ENCODE data around the gene MYT1.

Gene MYT1

DNA sequence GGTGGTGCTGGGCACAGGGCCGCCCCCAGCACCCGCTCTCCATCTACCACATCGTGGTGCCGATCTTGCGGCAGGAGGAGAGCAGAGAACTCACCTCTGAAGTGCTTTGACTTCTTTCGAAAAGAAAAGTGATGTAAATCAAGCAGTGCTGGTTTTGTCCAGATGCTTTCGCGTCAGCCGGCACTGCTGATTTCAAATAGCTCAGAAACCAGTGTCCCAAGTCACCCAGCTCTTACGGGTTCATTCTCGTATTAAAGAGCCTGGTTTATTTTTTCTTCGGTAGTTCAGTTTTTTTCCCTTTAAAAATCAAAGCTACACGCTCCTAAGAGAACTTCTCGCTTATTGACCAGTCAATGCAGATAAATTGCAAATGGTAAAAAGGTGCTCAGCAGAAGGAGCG lies 32.1 kb downstream of the MYT1 start:
- DNase-seq, result no peak

DNA sequence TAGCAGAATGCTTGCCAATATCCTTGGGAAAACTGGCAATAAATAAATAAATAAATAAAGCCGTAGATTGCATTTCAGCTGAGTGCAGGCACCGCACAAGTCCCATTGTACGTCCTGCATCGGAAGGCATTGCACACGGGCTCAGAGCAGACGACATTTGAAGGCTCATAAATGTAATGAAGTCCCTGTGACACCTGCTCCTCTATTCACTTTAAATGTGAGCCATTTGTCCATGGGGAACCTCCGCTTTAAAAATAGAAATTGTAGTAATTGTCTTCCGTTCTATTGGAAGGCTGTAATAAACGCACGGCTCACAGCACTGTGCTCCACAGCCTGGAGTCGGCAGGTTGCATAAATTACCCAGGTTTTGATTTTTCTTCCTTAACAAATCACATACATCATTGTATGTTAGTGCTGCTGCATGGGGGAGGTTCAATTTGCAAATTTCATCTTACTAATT lies 32.6 kb downstream of the MYT1 start:
- DNase-seq, result no peak

DNA sequence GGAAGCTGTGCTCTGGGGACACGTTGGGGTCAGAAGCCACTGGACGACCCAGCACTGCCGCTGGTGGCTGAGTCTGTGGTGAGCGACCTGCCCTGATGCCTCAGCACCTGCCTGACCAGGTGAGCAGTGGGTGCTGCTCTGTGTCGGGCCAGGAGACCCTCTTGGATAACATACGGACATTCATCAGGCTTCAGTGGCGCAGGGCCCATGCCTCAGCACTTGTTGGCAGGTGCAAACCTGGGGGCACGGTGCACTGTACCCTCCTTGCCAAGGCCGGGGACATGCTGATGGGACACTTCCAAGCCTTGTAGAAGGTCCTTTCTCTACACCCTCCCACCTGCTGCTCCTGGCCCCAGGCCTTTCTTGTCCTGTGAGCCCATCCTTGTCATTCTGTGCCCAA lies 34.1 kb downstream of the MYT1 start:
- DNase-seq, result no peak

DNA sequence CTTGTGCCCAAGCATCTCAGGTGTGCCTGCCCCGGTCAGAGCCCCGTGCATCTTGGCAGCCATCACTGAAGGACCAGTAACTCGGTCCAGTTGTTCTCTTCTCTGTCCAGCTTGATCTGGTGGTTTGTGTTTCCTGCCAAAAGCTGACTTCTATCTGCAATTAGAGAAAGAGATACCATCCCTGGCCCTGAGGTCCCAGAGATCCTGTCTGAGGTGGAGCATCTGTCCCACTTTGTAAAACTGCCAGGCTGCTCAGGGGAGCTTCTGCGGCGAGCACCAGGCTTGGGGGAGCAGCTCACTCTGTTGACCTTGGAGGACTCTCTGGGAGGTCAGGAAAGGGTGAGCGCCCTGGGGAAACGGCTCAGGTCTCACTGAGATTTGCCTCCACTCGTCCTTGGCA lies 35.1 kb downstream of the MYT1 start:
- no peak for DNase-seq

DNA sequence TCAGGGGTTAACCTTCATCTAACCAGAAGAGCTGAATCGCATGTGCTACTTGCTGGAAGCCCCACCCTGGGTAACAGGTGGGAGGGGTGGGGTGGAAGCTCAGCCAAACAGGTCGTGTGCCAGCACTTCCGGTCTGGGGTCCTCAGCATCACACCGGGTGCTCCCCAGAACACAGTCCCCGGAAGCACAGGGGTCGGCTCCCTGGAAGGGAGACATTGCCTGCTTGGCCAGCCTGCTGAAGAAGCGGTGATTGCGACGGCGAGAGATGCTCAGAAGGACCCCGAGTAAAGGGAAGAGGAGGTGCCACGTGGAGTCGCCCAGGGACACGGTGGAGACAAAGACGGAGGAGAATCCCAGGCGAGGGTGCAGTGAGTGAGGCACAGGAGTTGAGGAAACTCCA lies 36.5 kb downstream of the MYT1 start:
- no peak for DNase-seq

DNA sequence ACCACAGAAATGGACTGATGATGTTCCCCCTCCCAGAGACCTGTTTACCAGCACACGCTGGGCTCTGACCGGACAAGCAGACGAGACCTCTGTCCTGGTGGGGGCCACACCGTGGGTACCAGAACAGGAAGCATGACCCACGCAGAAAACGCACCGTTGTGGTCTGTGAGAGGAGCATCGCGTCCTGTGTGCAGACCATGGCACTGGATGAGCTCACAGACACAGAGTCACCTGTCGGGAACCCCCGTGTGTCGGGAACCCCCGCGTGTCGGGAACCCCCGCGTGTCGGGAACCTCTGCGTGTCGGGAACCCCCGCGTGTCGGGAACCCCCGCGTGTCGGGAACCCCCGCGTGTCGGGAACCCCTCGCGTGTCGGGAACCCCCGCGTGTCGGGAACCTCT lies 37.4 kb downstream of the MYT1 start:
- no peak for DNase-seq

DNA sequence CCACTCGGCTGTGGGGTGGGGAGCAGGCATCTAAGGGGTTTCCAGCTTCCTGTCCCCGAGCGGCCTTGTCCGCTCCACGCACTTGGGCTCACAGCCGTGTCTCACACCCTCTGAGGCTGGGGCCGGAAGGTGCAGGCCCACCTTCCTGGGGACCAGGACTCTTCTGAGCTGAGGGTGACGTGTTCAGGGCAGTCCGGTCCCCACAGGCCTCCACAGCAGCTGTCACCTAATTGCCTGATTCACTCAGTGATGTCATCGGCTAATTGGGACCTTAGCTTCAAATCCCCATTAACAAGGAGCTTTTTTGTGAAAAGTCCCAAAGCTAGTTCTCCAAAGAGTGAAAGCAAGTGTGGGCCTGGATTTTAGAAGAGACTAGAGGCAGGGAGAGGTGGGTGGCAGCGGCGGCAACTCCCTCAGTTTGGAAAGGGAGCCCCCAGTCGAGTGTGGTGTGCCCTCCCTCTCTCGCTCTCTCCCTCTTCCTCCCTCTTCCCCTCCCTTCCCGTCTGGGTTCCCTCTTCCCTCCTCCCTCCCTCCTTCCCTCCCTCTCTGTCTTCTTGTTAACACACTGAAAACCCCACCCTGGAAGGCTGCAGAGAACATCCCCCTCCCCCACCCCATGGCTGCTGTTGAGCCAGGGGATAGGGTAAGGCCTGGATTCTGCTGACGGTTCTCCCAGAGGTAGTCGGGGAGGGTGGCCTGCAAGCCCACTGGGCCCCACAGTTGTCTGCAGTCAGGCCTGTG lies 39.0 kb downstream of the MYT1 start:
- no peak for DNase-seq

DNA sequence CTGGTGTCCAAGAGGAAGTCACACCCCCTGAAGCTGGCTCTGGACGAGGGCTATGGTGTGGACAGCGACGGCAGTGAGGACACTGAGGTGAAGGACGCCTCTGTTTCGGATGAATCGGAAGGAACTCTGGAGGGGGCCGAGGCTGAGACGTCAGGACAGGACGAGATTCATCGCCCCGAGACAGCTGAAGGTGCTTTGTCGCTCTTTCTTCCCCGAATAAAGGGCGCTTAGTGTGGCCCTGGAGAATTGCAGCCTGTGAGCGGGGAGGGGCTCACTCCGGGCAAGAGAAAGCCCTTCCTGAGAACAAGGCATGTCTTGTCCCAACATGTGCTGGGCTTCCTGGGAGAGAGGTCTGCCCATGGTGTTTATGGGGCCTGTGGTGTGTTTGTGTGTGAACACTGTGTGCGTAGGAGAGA lies 41.4 kb downstream of the MYT1 start:
- DNase-seq, result no peak

DNA sequence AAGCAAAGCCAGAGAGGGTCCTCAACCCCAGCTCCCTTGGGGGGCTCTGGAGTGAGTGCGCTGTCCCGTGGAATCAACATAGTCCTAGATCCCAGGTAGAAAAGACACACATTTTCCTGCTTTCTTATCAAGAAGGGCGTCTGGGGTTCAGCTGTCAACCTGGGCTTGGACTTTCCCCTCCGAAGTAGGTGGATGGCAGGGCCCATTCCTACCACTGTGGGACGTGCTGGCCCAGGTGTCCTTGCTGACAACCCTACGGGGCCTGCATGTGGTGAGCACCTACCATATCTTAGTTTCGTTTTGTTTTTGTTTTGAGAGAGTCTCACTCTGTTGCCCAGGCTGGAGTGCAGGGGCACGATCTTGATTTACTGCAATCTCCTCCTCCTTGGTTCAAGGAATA lies 42.4 kb downstream of the MYT1 start:
- no peak for DNase-seq

DNA sequence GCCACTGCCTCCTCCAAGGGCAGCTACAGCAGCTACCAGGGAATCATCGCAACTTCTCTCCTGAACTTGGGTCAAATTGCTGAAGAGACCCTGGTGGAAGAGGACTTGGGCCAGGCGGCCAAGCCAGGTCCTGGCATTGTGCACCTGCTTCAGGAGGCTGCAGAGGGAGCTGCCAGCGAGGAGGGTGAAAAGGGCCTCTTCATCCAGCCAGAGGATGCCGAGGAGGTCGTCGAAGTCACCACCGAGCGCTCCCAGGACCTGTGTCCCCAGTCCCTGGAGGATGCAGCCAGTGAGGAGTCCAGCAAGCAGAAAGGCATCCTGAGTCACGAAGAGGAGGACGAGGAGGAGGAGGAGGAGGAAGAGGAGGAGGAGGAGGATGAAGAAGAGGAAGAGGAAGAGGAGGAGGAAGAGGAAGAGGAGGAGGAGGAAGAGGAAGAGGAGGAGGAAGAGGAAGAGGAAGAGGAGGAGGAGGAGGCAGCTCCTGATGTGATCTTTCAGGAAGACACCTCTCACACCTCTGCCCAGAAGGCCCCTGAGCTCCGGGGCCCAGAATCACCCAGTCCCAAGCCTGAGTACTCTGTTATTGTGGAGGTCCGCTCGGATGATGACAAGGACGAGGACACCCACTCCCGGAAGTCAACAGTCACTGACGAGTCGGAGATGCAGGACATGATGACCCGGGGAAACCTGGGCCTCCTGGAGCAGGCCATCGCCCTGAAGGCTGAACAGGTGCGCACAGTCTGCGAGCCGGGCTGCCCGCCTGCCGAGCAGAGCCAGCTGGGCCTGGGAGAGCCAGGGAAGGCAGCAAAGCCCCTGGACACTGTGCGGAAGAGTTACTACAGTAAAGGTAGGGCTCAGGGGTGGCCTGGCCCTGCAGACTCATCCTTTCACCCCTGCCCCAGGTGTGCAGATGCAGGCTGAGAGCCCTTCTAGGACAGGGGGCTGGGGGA lies 43.7 kb downstream of the MYT1 start:
- DNase-seq, result no peak

DNA sequence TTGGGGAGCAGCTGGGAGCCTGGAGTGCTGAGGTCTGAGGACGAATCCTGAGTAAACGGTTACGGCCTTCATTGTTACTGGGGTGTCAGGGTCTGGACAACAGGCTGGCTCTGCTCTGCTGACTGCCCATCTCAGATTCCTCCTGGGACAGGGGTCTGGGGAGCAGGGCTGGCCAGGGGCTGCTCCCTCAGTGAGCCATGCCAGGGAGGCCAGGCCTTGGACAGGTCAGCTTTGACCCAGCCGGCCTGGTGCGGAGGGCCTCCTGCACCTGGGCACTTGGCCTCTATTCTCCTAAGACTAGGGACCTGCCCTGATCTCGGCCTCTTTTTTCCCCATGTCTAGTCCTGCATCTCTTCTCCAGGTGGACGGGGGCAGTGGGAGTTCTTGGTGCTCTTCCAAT lies 44.9 kb downstream of the MYT1 start:
- DNase-seq, result no peak

DNA sequence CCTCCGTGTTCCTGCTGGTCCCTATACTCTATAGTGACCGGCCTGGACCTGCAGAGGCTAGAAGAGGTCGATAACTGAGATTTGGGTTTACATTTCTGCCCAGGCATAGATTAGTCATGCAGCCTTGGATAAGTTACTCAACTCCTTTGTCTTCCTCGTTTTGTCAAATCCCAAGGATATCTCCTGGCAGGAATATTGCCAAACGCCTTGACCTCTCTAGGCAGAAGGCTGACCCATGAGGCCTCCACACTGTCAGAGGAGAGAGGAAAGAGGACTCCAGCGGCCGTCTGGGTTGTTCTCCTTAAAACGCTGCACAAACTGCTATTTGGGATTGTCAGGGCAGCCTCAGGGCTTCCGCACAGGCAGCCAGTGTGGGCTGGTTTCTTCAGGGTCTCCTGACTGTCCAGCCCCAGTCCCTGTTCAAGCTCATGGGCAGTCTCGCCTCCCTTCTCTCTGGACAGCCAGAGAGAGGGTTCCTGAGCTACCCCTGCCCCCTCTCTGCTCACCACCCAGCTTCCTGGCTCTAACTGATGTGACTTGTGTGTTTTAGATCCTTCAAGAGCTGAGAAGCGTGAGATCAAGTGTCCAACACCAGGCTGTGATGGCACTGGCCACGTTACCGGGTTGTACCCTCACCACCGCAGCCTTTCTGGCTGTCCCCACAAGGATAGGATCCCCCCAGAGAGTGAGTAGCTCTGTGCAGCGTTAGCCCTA lies 46.6 kb downstream of the MYT1 start:
- DNase-seq, result no peak

DNA sequence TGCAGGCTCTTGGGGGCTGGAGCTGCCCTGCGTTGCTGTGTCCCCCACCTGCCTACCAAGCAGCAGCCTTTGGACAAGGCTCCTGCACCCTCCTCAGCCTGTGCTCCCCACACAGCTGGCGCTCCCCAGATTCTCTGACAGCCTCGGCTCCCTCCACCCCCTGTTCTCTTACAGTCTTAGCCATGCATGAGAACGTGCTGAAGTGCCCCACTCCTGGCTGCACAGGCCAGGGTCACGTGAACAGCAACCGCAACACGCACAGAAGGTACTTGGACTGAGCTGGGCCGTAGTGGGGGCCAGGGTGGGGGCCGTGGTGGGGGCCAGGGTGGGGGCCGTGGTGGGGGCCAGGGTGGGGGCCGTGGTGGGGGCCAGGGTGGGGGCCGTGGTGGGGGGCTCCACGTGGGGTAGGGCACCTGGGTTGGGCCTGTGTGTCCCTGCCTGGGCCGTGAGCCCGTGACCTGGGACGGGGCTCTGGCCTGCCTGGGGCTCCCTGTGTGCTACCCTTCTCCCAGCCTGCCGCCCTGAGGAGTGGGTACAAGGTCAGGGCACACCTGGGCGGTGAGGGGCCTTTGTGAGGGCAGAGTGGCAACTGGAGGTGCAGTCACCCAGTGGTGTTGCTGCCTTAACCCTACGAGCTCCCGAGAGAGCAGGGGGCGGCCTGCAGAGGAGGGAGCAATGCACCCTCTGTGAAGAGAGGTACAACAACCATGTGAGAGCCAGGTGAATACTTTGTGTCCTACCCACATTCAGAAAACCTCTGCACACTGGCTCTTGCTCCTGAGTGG lies 47.8 kb downstream of the MYT1 start:
- DNase-seq, result no peak

DNA sequence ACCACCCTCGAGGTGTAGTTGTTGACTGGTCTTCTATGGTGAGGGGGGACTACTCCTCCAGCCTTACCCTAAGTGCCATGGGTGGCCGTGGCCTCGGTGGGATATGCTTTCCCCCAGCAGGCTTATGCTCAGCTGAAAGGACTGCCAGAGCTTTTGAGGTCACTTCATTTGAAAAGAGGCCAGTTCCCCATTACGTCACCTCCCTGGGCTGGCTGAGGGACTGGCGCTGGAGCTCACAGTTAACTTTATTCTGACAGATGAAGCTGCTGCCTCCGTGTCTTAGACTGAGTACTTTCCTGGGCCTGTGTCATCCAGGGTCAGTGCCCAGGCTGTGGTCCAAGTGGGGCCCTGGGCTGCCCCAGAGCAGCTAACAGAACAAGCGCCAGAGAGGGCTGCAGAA lies 48.5 kb downstream of the MYT1 start:
- no peak for DNase-seq

DNA sequence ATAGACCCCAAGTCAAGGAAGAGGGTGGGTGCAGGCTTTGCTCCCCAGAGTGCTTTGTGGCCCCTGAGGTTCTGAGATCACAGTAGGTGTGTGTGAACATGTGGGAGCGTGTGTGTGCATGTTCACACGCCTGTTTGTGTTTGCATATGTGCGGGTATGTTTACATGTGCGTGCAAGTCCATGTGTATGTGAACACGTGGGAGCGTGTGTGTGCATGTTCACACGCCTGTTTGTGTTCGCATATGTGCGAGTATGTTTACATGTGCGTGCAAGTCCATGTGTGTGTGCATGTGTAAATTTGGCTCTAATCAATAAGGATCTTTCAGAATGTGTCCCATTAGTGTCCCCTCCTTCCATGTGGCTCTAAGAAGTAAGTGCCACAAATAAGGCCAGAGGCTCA lies 49.9 kb downstream of the MYT1 start:
- no peak for DNase-seq

DNA sequence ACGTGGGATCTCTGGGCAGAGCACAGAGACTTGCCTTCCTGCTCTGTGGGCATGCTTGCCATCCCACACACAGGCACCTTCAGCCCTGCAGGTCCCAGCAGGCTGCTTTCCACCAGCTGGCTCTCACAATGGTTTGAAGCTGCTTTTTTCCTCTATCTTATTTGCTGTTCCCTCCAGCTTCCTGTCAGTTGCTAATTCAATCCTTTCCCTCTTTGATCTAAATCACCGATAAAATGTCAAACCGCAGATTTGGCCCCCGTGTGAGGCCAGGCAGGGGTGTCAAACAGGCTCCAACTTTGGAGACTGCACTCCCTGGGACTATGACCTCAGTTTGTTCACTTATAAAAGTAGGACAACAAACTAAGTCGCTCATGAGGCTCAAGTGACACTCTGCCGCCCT lies 50.7 kb downstream of the MYT1 start:
- no peak for DNase-seq

DNA sequence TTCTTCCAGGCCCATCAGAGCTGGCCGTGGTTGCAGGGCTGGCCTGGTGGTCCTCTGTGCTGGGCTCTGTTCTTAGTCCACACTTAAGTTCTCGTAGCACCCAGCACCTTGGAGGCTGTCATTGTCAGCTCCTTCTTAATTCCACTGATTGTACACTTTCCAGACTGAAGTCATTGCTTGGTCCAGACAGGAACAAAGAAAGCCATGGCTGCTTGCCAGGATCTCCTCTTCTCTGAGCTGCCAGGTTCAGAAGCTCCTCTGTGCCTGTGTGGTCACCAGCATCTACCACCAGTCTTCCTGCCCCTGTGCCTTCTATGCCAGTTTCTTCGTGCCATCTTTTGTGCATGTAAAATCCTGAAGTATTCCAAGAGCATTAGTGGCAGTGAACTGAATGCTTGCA lies 51.8 kb downstream of the MYT1 start:
- DNase-seq, result no peak

DNA sequence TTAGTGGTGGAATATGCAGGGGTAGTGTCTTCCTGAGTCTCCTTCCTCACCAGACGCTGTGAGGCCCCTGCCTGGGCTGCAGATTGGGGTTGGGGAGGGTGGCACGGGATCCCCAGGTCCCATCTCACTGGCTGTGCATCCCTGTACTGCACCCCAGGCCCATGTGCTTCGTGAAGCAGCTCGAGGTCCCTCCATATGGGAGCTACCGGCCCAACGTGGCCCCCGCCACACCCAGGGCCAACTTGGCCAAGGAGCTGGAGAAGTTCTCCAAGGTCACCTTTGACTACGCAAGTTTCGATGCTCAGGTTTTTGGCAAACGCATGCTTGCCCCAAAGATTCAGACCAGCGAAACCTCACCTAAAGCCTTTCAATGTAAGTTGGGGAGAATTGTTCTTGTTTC lies 52.7 kb downstream of the MYT1 start:
- DNase-seq, result no peak

DNA sequence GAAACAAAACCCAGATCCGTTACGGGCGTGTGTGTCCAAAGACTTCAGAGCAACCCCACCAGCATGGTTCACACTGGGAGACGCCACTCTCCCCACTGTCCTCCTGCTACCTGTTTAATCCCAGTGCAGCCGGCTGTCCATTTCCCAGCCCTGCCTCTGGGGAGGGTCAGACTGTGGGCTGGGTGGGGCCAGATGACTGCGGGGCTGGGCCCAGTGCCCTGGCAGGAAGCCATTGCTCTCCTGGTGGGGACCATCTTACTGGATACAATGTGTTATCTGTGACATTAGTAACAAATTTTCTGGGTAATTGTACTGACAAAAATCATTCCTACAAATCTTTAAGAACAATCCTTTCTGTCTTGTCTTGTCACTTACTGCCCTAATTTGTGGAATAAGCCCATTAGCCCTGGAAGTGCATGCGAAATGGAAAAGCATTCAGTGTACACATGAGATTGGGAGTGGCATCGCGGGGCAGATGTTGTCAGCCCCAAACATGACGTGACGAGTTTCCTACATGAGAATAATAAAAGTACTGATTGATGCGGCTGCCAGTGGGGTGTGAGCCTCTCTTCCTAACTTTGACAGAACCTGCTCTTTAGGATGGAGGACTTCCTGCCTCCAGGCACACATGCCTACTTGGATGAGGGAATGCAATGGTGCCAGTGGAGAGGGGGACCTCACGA lies 53.4 kb downstream of the MYT1 start:
- DNase-seq, result no peak

DNA sequence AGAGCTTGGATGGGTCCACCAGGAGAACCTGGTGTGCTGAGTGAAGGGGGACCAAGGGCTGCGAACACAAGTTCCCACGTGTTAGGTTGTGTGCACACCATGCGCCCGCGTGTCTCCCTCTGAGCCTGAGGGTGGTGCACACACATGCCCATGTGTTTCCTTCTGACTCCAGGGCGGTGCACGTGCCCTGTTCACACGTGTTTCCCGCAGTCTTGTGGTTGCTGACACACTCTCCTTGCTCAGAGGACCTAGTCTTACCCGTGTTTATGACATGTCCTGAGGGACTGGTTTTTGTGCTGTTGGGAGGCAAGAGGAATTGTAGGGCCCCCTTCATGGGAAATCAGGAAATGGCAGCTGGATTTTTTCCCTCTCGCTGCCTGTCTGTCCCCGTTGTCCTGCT lies 55.0 kb downstream of the MYT1 start:
- no peak for DNase-seq

DNA sequence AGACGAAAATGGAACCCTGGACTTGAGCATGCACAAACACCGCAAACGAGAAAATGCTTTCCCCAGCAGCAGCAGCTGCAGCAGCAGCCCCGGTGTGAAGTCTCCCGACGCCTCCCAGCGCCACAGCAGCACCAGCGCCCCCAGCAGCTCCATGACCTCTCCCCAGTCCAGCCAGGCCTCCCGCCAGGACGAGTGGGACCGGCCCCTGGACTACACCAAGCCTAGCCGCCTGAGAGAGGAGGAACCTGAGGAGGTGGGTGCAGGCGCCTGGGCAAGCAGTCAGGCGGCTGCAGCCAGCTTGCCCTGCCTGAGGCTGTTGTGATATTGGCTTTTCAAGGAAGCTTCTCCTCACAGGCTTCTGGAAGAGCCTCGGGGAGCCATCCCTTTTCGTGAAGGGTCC lies 55.5 kb downstream of the MYT1 start:
- DNase-seq, result no peak

DNA sequence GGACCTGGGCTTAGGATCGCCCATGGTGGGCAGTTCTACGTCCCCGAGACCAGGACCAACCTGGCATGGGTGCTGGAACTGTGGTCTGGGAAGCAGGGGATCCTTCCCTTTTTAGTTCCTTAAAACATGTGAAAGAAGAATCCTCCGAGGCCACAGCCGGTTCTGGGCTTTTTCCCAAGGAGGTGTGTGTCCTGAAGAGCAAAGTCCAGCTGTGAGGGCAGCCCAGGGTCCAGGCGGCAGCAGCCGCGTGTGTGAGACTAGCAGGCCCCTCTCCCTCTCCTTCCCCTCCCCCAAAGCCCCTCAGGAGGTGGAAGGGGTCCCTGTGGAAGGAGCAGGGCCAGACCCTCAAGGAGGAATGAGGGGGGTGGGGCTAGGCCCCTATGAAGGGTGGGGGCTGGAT lies 56.2 kb downstream of the MYT1 start:
- no peak for DNase-seq
